ENCODE measurements around the gene DNAJC8. TPM values are rescaled to one million over a fixed set of nuclear protein-coding genes. Genes with fewer than 3 reads are reported as not detected.
A peak's percentile ranks its signal among the peaks of the same experiment; 100 is the strongest.

The DNAJC8 gene
- total and polyA plus RNA-seq, 10 of the 15 experiments (the other 5 are each of a cell fraction or from before 2014, with no cell fraction given): 91.2 to 296 (median 152) TPM

- peaks cover 44% of the 10 kb centered on the region for H3K4me1 ChIP-seq (ENCODE audit: control insufficient read depth, insufficient read depth, low read length)
- ChIA-PET CTCF (interaction anchor here (0.6 to 3.7 kb wide), 10 partner anchors 9 to 529 kb away, joined by 3 to 15 read pairs (median 4); partner anchors contain the start of genes IFI6 and PTAFR), RAD21 (ENCODE audit: unreplicated experiment) (interaction anchor here (1.0 to 6.1 kb wide), 14 partner anchors 9 to 114 kb away, joined by 3 to 68 read pairs (median 6); partner anchors contain the start of genes EYA3 and PTAFR), POLR2A (interaction anchor here (1.1 to 5.7 kb wide), 7 partner anchors 17 to 108 kb away, joined by 4 to 64 read pairs (median 6); partner anchors contain the start of gene PTAFR), SMC1A (ENCODE audit: uncharacterized antibody, unreplicated experiment) (interaction anchor here (0.6 to 22.7 kb wide), 11 partner anchors 9 to 110 kb away, joined by 3 to 445 read pairs (median 10); partner anchors contain the start of genes EYA3 and PTAFR)
- no peak for FAIRE-seq
- peak overlapping the region; percentile 42 for H3K9ac ChIP-seq (ENCODE audit: control insufficient read depth, insufficient read depth, low read length)
- no peaks in the 10 kb centered on the region for H3K79me2 ChIP-seq (ENCODE audit: control insufficient read depth, insufficient read depth, low read length)
- peaks cover 2% of the 10 kb centered on the region; the same call in 2 of the 3 replicates for H3K9me3 ChIP-seq (replicated peaks; ENCODE audit: control insufficient read depth, insufficient read depth, low read length)
- no peak overlapping the region for H2AFZ ChIP-seq (ENCODE audit: control insufficient read depth, low read depth, low read length)
- no peaks in the 10 kb centered on the region for H3K27me3 ChIP-seq (replicated peaks in 1 of 2; ENCODE audit: control insufficient read depth in 2 of 2, insufficient read depth in 2 of 2, low read length in 1 of 2)
- 49% methylated on average over 6 of the region's 6 CpGs for WGBS (ENCODE audit: insufficient coverage, insufficient replicate concordance, low lambda C conversion rate, missing lambda C conversion rate)
- no TSS peak for BruUV-seq (replicated peaks)
- no peak for DNase-seq (ENCODE audit: low read depth, low spot score)
- H3K4me2 ChIP-seq (ENCODE audit: control insufficient read depth, insufficient read depth): peak overlapping the region; percentile 64
- H4K20me1 ChIP-seq (ENCODE audit: control insufficient read depth, insufficient read depth): no peaks in the 10 kb centered on the region
- intact Hi-C loops (cut with micrococcal nuclease; ENCODE audit: unreplicated experiment) (loop anchor here (1.0 kb wide), 2 partner anchors 68 to 109 kb away; no protein-coding TSS in a partner anchor), in situ Hi-C loops (cut with MboI) (no loop called here)
- H3K27ac ChIP-seq (ENCODE audit: control insufficient read depth, insufficient read depth): peak overlapping the region; percentile 83
- peak overlapping the region; percentile 57; the same call in 1 of the 2 replicates for H3K4me3 ChIP-seq
- ATAC-seq: peak; percentile 20
- H3K36me3 ChIP-seq (ENCODE audit: control insufficient read depth in 2 of 2, insufficient read depth in 2 of 2, low read length in 1 of 2): peaks cover 24 to 39% of the 10 kb centered on the region in 2 experiments
- TF ChIP-seq BMI1 (IDR thresholded peaks at IDR 0.05; ENCODE audit: borderline replicate concordance) (0 out of 2 replicates have a peak, but pooled peaks have one; percentile 2), ZNF592 (IDR thresholded peaks at IDR 0.05) (0 out of 2 replicates have a peak, but pooled peaks have one; percentile 7), MTA3 (IDR thresholded peaks at IDR 0.05; ENCODE audit: borderline replicate concordance, low read length) (no peak), CHD4 (IDR thresholded peaks at IDR 0.05) (0 out of 2 replicates have a peak, but pooled peaks have one; percentile 79), KDM1A (IDR thresholded peaks at IDR 0.05; ENCODE audit: borderline replicate concordance) (no peak), SMARCA5 (IDR thresholded peaks at IDR 0.05) (peak; percentile 94), NKRF (conservative IDR thresholded peaks at IDR 0.05) (peak; percentile 58; the same call in 1 of the 2 replicates), SMC3 (IDR thresholded peaks at IDR 0.05; ENCODE audit: borderline replicate concordance, low read length) (no peak), ZBTB40 (IDR thresholded peaks at IDR 0.05; ENCODE audit: borderline replicate concordance) (peak; percentile 14; the same call in 1 of the 2 replicates), GABPA (IDR thresholded peaks at IDR 0.05; ENCODE audit: low read depth) (no peak)
These were observed 32.5 kb downstream of the DNAJC8 start for GRCh38 chr1:28200234-28200873.

All from GM12878 (cell line).